GM21786 (cell line): Measurements from ENCODE around the gene ABCE1.
A peak's percentile ranks its signal among the peaks of the same experiment; 100 is the strongest.

Experiments
- ATAC-seq: cut with Tn5 transposase; IDR thresholded peaks from one replicate; pipeline ENCODE4 v1.9.1; 2021; ENCODE audit not compliant: unreplicated experiment

Gene ABCE1

GRCh38 chr4:145101091-145101490, 3.0 kb downstream of the ABCE1 start:
- ATAC-seq: no peak

GRCh38 chr4:145102619-145103018, 4.5 kb downstream of the ABCE1 start:
- no peak for ATAC-seq

GRCh38 chr4:145103496-145103895, 5.4 kb downstream of the ABCE1 start:
- ATAC-seq: no peak

GRCh38 chr4:145107126-145107525, 9.0 kb downstream of the ABCE1 start:
- no peak for ATAC-seq

- ATAC-seq: no peak
Observed at GRCh38 chr4:145108128-145108527, 10.0 kb downstream of the ABCE1 start.

GRCh38 chr4:145125396-145125795, 27.3 kb downstream of the ABCE1 start:
- no peak for ATAC-seq

GRCh38 chr4:145130130-145130529, 32.0 kb downstream of the ABCE1 start:
- ATAC-seq: no peak

GRCh38 chr4:145130788-145131399, 32.8 kb downstream of the ABCE1 start:
- ATAC-seq: no peak

- no peak for ATAC-seq
Observed at GRCh38 chr4:145131848-145132247, 33.7 kb downstream of the ABCE1 start.

- ATAC-seq: peak; percentile 81
Observed at GRCh38 chr4:145132511-145133098, 34.5 kb downstream of the ABCE1 start.

- peak; percentile 31 for ATAC-seq
Observed at GRCh38 chr4:145136219-145136618, 38.1 kb downstream of the ABCE1 start.

- no peak for ATAC-seq
Observed at GRCh38 chr4:145148980-145149379, 50.9 kb downstream of the ABCE1 start.

GRCh38 chr4:145153181-145153903, 55.2 kb downstream of the ABCE1 start:
- ATAC-seq: no peak

- ATAC-seq: peak; percentile 57
Observed at GRCh38 chr4:145153904-145154298, 55.8 kb downstream of the ABCE1 start.

- ATAC-seq: peak; percentile 82
Observed at GRCh38 chr4:145154573-145154972, 56.5 kb downstream of the ABCE1 start.

GRCh38 chr4:145155268-145155870, 57.3 kb downstream of the ABCE1 start:
- no peak for ATAC-seq

- ATAC-seq: no peak
Observed at GRCh38 chr4:145156986-145157385, 58.9 kb downstream of the ABCE1 start.

GRCh38 chr4:145161549-145161948, 63.4 kb downstream of the ABCE1 start:
- no peak for ATAC-seq

GRCh38 chr4:145167887-145168286, 69.8 kb downstream of the ABCE1 start:
- ATAC-seq: no peak

GRCh38 chr4:145168581-145169187, 70.6 kb downstream of the ABCE1 start:
- no peak for ATAC-seq

- ATAC-seq: no peak
Observed at GRCh38 chr4:145170223-145170622, 72.1 kb downstream of the ABCE1 start.

- ATAC-seq: no peak
Observed at GRCh38 chr4:145171911-145172310, 73.8 kb downstream of the ABCE1 start.
